Measurements from ENCODE around the gene TAOK1. TPM values are rescaled to one million over a fixed set of nuclear protein-coding genes. Genes with fewer than 3 reads are reported as not detected.

The TAOK1 gene
- total and polyA plus RNA-seq, 2 donors (not counting 1 experiment from before 2014, with no cell fraction given) = 9.8 to 80.7 TPM

- peak overlapping the region; percentile 94 for H3K27ac Mint-ChIP-seq
- Histone ChIP-seq H3K4me2 (replicated peaks; ENCODE audit: low read depth, low read length, poor library complexity, severe bottlenecking) (peak overlapping the region; percentile 99), H3K9me3 (ENCODE audit: control extremely low read depth in 1 of 3, control insufficient read depth in 2 of 3, insufficient read depth in 1 of 3, low read length in 2 of 3) (peaks cover 0 to 2% (median 0%) of the 10 kb centered on the region in 3 donors), H3K79me2 (ENCODE audit: control insufficient read depth, insufficient read depth, low read length) (peaks cover 40% of the 10 kb centered on the region), H3K27me3 (replicated peaks in 1 of 4; ENCODE audit: control extremely low read depth in 1 of 4, control insufficient read depth in 3 of 4, insufficient read depth in 4 of 4, low read length in 3 of 4) (peaks cover 0 to 7% (median 2%) of the 10 kb centered on the region in 4 experiments), H2AFZ (ENCODE audit: insufficient read depth, low read depth, low read length, poor library complexity, severe bottlenecking) (peak overlapping the region; percentile 99), H4K20me1 (ENCODE audit: control insufficient read depth, insufficient read depth, low read length, poor library complexity, severe bottlenecking) (peaks cover 19% of the 10 kb centered on the region), H3K9ac (ENCODE audit: low read length) (peak overlapping the region; percentile 85), H3K36me3 (replicated peaks in 1 of 2; ENCODE audit: control extremely low read depth in 1 of 2, control insufficient read depth in 1 of 2, extremely low read depth in 1 of 2, insufficient read depth in 2 of 2, low read length in 1 of 2) (no peaks in the 10 kb centered on the region), H3K4me1 (ENCODE audit: control insufficient read depth in 2 of 2, insufficient read depth in 2 of 2, low read length in 2 of 2) (peaks cover 54 to 67% of the 10 kb centered on the region in 2 donors), H3K4me3 (ENCODE audit: control extremely low read depth in 1 of 5, extremely low read depth in 1 of 5, insufficient read depth in 1 of 5, low read depth in 2 of 5, low read length in 4 of 5) (peak overlapping the region in 4 of 5 experiments; percentile 56 to 96 (median 66)), H3K27ac (ENCODE audit: low read length in 2 of 2) (no peak overlapping the region)
- WGBS (ENCODE audit: insufficient coverage) = 30% methylated on average over 18 of the region's 30 CpGs
- peaks cover 61% of the 10 kb centered on the region for H3K4me1 Mint-ChIP-seq
- H3K9me3 Mint-ChIP-seq (ENCODE audit: insufficient read depth) = no peaks in the 10 kb centered on the region
- DNase-seq (peak; percentile 51), ATAC-seq (ENCODE audit: low read depth) (no peak)
- POLR2A ChIA-PET = interaction anchor here (1.3 to 3.0 kb wide), 2 partner anchors 10 to 19 kb away, joined by 6 to 18 read pairs; no protein-coding TSS in a partner anchor
- TF ChIP-seq EZH2 (IDR thresholded peaks at IDR 0.05; ENCODE audit: borderline replicate concordance, insufficient read depth, low read depth, low read length, poor library complexity, severe bottlenecking) (no peak), CTCF (IDR thresholded peaks at IDR 0.05) (no peak)
- no peaks in the 10 kb centered on the region for H3K27me3 Mint-ChIP-seq
- intact Hi-C loops (cut with micrococcal nuclease) = loop anchor here (1.0 to 5.0 kb wide), 4 partner anchors 10 to 220 kb away; no protein-coding TSS in a partner anchor
- peak overlapping the region; percentile 91 for H3K4me3 Mint-ChIP-seq
- CTCF ChIA-PET = interaction anchor here (0.6 to 4.7 kb wide), 12 partner anchors 12 to 441 kb away, joined by 3 to 126 read pairs (median 8); partner anchors contain the start of gene ABHD15
Observed at GRCh38 chr17:29590411-29591145, 200.4 kb downstream of the TAOK1 start.

All from B cell (primary cell).